SK-N-SH treated with all-trans-retinoic acid at 6 μM for 48 hours (cell line): ENCODE results near the gene GPR62.

Experiments
- ATAC-seq: fragments of 200-7000 bp; cut with Tn5 transposase; 3 replicates; pipeline ENCODE4 v1.9.1; 2020; ENCODE audit warnings: mild to moderate bottlenecking, moderate library complexity
- ARNTL ChIP-seq: fragments of 450-650 bp; formaldehyde crosslinking; IDR thresholded peaks from 2 replicates; pipeline ENCODE4 v1.5.0; 2020; ENCODE audit warnings: low read depth, mild to moderate bottlenecking, moderate library complexity, borderline replicate concordance
- BACH2 ChIP-seq: fragments of 250-450 bp; sonication (Bioruptor Pico); IDR thresholded peaks from 2 replicates; pipeline ENCODE4 v1.9.0; 2021; ENCODE audit warnings: mild to moderate bottlenecking, borderline replicate concordance
- CSDC2 ChIP-seq: fragments of 250-450 bp; sonication (Bioruptor Pico); IDR thresholded peaks from 2 replicates; pipeline ENCODE4 v1.5.0; 2020; ENCODE audit warnings: mild to moderate bottlenecking, moderate library complexity
- GLIS3 ChIP-seq: fragments of 250-450 bp; sonication (Bioruptor Pico); IDR thresholded peaks from 2 replicates; pipeline ENCODE4 v1.5.0; 2020; ENCODE audit warnings: mild to moderate bottlenecking, moderate library complexity
- ISL1 ChIP-seq: fragments of 250-450 bp; sonication (Bioruptor Pico); IDR thresholded peaks from 2 replicates; pipeline ENCODE4 v2.1.2; 2022; ENCODE audit warnings: mild to moderate bottlenecking, moderate library complexity
- OSR1 ChIP-seq: fragments of 250-450 bp; sonication (Bioruptor Pico); IDR thresholded peaks from 2 replicates; pipeline ENCODE4 v1.8.0; 2022; ENCODE audit warnings: moderate library complexity, mild to moderate bottlenecking, inconsistent platforms
- POU6F1 ChIP-seq: fragments of 250-450 bp; sonication (Bioruptor Pico); IDR thresholded peaks from 2 replicates; pipeline ENCODE4 v1.8.0; 2021; ENCODE audit warnings: low read depth, mild to moderate bottlenecking, moderate library complexity, borderline replicate concordance
- PPARA ChIP-seq: fragments of 250-450 bp; sonication (Bioruptor Pico); IDR thresholded peaks from 2 replicates; pipeline ENCODE4 v1.5.0; 2020; ENCODE audit warnings: mild to moderate bottlenecking, borderline replicate concordance
- SNAI2 ChIP-seq: fragments of 250-450 bp; sonication (Bioruptor Pico); IDR thresholded peaks from 2 replicates; pipeline ENCODE4 v1.5.0; 2020; ENCODE audit warnings: mild to moderate bottlenecking, moderate library complexity
- TCF4 ChIP-seq: fragments of 250-450 bp; sonication (Bioruptor Pico); IDR thresholded peaks from 2 replicates; pipeline ENCODE4 v1.8.0; 2021; ENCODE audit warnings: mild to moderate bottlenecking, moderate library complexity, borderline replicate concordance
- TSHZ2 ChIP-seq: fragments of 250-450 bp; sonication (Bioruptor Pico); IDR thresholded peaks from 2 replicates; pipeline ENCODE4 v1.5.0; 2020; ENCODE audit warnings: mild to moderate bottlenecking, moderate library complexity
- ZC3H10 ChIP-seq: fragments of 250-450 bp; sonication (Bioruptor Pico); IDR thresholded peaks from 2 replicates; pipeline ENCODE4 v1.5.1; 2021; ENCODE audit warnings: mild to moderate bottlenecking, moderate library complexity
- ZFP3 ChIP-seq: fragments of 250-450 bp; sonication (Bioruptor Pico); IDR thresholded peaks from 2 replicates; pipeline ENCODE4 v1.5.0; 2020; ENCODE audit warnings: mild to moderate bottlenecking, moderate library complexity
- ZFP30 ChIP-seq: fragments of 450-650 bp; formaldehyde crosslinking; IDR thresholded peaks from 2 replicates; pipeline ENCODE4 v1.5.0; 2022; ENCODE audit warnings: mild to moderate bottlenecking, moderate library complexity
- ZNF70 ChIP-seq: fragments of 450-650 bp; formaldehyde crosslinking; IDR thresholded peaks from 2 replicates; pipeline ENCODE4 v1.5.0; 2020; ENCODE audit warnings: mild to moderate bottlenecking, moderate library complexity
- ZNF8 ChIP-seq: fragments of 450-650 bp; formaldehyde crosslinking; IDR thresholded peaks from 2 replicates; pipeline ENCODE4 v1.5.0; 2020; ENCODE audit warnings: mild to moderate bottlenecking, moderate library complexity
- TF ChIP-seq, protein P1 (sequence below): fragments of 250-450 bp; sonication (Bioruptor Pico); IDR thresholded peaks from 2 replicates; pipeline ENCODE4 v1.5.1; 2020; ENCODE audit warnings: low read depth, mild to moderate bottlenecking, moderate library complexity
- TF ChIP-seq, protein P2 (sequence below): fragments of 250-450 bp; sonication (Bioruptor Pico); IDR thresholded peaks from 2 replicates; pipeline ENCODE4 v1.8.0; 2020; ENCODE audit warnings: mild to moderate bottlenecking, moderate library complexity, borderline replicate concordance
- TF ChIP-seq, protein P3 (sequence below): fragments of 250-450 bp; sonication (Bioruptor Pico); IDR thresholded peaks from 2 replicates; pipeline ENCODE4 v1.5.1; 2021; ENCODE audit warnings: mild to moderate bottlenecking, moderate library complexity

Gene GPR62

GRCh38 chr3:51921081-51921578 is 34.1 kb upstream of the GPR62 start:
- ATAC-seq: no peak
- TF ChIP-seq GLIS3 (no peak), TSHZ2 (no peak), POU6F1 (CRISPR knock-in tag) (no peak), BACH2 (CRISPR knock-in tag) (no peak), ZC3H10 (no peak), ZNF8 (CRISPR knock-in tag) (no peak), PPARA (CRISPR knock-in tag) (no peak), SNAI2 (CRISPR knock-in tag) (no peak), CSDC2 (CRISPR knock-in tag) (no peak), ARNTL (CRISPR knock-in tag) (no peak), ISL1 (CRISPR knock-in tag) (no peak), OSR1 (CRISPR knock-in tag) (no peak), ZFP30 (CRISPR knock-in tag) (no peak)
- TF ChIP-seq, protein P1, sequence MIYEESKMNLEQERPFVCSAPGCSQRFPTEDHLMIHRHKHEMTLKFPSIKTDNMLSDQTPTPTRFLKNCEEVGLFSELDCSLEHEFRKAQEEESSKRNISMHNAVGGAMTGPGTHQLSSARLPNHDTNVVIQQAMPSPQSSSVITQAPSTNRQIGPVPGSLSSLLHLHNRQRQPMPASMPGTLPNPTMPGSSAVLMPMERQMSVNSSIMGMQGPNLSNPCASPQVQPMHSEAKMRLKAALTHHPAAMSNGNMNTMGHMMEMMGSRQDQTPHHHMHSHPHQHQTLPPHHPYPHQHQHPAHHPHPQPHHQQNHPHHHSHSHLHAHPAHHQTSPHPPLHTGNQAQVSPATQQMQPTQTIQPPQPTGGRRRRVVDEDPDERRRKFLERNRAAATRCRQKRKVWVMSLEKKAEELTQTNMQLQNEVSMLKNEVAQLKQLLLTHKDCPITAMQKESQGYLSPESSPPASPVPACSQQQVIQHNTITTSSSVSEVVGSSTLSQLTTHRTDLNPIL (CRISPR knock-in tag): no peak
- TF ChIP-seq, protein P2, sequence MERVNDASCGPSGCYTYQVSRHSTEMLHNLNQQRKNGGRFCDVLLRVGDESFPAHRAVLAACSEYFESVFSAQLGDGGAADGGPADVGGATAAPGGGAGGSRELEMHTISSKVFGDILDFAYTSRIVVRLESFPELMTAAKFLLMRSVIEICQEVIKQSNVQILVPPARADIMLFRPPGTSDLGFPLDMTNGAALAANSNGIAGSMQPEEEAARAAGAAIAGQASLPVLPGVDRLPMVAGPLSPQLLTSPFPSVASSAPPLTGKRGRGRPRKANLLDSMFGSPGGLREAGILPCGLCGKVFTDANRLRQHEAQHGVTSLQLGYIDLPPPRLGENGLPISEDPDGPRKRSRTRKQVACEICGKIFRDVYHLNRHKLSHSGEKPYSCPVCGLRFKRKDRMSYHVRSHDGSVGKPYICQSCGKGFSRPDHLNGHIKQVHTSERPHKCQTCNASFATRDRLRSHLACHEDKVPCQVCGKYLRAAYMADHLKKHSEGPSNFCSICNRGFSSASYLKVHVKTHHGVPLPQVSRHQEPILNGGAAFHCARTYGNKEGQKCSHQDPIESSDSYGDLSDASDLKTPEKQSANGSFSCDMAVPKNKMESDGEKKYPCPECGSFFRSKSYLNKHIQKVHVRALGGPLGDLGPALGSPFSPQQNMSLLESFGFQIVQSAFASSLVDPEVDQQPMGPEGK (CRISPR knock-in tag): no peak

- TF ChIP-seq, protein P3, sequence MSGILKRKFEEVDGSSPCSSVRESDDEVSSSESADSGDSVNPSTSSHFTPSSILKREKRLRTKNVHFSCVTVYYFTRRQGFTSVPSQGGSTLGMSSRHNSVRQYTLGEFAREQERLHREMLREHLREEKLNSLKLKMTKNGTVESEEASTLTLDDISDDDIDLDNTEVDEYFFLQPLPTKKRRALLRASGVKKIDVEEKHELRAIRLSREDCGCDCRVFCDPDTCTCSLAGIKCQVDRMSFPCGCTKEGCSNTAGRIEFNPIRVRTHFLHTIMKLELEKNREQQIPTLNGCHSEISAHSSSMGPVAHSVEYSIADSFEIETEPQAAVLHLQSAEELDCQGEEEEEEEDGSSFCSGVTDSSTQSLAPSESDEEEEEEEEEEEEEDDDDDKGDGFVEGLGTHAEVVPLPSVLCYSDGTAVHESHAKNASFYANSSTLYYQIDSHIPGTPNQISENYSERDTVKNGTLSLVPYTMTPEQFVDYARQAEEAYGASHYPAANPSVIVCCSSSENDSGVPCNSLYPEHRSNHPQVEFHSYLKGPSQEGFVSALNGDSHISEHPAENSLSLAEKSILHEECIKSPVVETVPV: no peak
- TF ChIP-seq ZNF70 (CRISPR knock-in tag): no peak
- TF ChIP-seq, protein P2 (CRISPR knock-in tag): no peak
- TF ChIP-seq GLIS3: no peak
- TF ChIP-seq ZFP3 (CRISPR knock-in tag): no peak
- TF ChIP-seq TSHZ2: no peak
- no peak for TF ChIP-seq CSDC2 (CRISPR knock-in tag)
- TF ChIP-seq TCF4: no peak
- no peak for TF ChIP-seq ARNTL (CRISPR knock-in tag)
- TF ChIP-seq, all 23 proteins: peak for 0
- no peak for ATAC-seq
Measured at GRCh38 chr3:51927061-51927977, 27.9 kb upstream of the GPR62 start.
